GM10266 (cell line): ENCODE measurements around the gene TOB1.

Experiments
- DNase-seq: peaks from one replicate; pipeline ENCODE4 v3.0.0; 2012; ENCODE audit errors: extremely low spot score
- CTCF ChIP-seq: IDR thresholded peaks from 2 replicates; pipeline ENCODE4 v1.5.1; 2012; ENCODE audit warnings: mild to moderate bottlenecking, low read depth; ENCODE audit not compliant: control insufficient read depth, insufficient read depth; ENCODE audit errors: missing control alignments

TOB1 gene

GRCh38 chr17:50844117-50844700 is 21.9 kb downstream of the TOB1 start:
- no peak for TF ChIP-seq CTCF
- DNase-seq, result no peak

- TF ChIP-seq CTCF, result no peak
- DNase-seq, result no peak
These were observed 22.8 kb downstream of the TOB1 start for GRCh38 chr17:50843150-50843905.

- no peak for DNase-seq
- no peak for TF ChIP-seq CTCF
These were observed 23.5 kb downstream of the TOB1 start for GRCh38 chr17:50842506-50843149.

- peak; percentile 89 for TF ChIP-seq CTCF
- DNase-seq, result peak; percentile 88
These were observed 24.2 kb downstream of the TOB1 start for GRCh38 chr17:50841949-50842354.

GRCh38 chr17:50841277-50841948 is 24.7 kb downstream of the TOB1 start:
- no peak for TF ChIP-seq CTCF
- DNase-seq, result no peak

GRCh38 chr17:50840311-50840851 is 25.8 kb downstream of the TOB1 start:
- no peak for DNase-seq
- TF ChIP-seq CTCF, result no peak
